AG10803 (cell line): ENCODE results near the gene PPIL6.

Experiments
- DNase-seq: peaks from one replicate; pipeline ENCODE4 v3.0.0; 2010; ENCODE audit warnings: low read depth
- H3K4me3 ChIP-seq: 2 replicates; pipeline ENCODE4 v1.5.1; 2011; ENCODE audit warnings: mild to moderate bottlenecking, low read length, control low read depth
- TF ChIP-seq, protein P1 (sequence below): conservative IDR thresholded peaks from 2 replicates; pipeline ENCODE4 v1.5.1; 2011; ENCODE audit warnings: mild to moderate bottlenecking, low read length, control low read depth, inconsistent platforms

PPIL6 gene

DNA sequence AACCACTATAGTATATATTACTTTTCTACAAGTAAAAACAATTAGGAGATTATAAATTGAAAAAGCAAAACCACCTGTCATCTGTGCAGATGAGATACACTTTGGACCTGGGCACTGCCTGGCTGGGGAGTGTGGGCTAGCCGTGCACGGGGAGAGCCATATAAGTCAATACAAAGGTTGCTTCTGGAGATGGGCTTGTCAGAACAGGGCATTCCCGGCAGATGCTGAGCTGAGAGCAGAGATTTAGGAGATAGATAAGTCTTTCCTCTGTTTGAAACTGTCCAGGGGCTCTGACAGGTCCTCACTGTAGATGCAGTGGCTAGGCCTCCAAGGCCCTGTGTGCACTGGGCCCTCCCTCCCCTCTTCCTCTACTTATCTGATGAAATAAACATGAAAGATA lies 92.6 kb downstream of the PPIL6 start:
- TF ChIP-seq, protein P1, sequence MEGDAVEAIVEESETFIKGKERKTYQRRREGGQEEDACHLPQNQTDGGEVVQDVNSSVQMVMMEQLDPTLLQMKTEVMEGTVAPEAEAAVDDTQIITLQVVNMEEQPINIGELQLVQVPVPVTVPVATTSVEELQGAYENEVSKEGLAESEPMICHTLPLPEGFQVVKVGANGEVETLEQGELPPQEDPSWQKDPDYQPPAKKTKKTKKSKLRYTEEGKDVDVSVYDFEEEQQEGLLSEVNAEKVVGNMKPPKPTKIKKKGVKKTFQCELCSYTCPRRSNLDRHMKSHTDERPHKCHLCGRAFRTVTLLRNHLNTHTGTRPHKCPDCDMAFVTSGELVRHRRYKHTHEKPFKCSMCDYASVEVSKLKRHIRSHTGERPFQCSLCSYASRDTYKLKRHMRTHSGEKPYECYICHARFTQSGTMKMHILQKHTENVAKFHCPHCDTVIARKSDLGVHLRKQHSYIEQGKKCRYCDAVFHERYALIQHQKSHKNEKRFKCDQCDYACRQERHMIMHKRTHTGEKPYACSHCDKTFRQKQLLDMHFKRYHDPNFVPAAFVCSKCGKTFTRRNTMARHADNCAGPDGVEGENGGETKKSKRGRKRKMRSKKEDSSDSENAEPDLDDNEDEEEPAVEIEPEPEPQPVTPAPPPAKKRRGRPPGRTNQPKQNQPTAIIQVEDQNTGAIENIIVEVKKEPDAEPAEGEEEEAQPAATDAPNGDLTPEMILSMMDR: no peak
- H3K4me3 ChIP-seq: no peak overlapping the region
- no peak for DNase-seq

DNA sequence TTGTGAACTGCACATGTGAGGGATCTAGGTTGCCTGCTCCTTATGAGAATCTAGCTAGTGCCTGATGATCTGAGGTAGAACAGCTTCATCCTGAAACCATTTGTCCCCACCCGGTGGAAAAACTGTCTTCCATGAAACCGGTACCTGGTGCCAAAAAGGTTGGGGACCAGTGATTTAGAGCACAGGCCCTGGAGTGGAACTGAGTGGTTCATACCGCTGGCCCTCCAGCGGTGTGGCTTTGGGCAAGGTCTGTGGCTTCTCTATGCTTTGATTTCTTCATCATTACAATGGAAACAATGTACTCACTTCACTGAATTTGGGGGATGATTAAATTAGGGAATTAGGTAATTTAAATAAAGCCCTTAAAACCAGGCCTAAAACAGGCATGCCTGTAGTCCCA lies 94.4 kb downstream of the PPIL6 start:
- TF ChIP-seq, protein P1: no peak
- H3K4me3 ChIP-seq: no peak overlapping the region
- DNase-seq: no peak

DNA sequence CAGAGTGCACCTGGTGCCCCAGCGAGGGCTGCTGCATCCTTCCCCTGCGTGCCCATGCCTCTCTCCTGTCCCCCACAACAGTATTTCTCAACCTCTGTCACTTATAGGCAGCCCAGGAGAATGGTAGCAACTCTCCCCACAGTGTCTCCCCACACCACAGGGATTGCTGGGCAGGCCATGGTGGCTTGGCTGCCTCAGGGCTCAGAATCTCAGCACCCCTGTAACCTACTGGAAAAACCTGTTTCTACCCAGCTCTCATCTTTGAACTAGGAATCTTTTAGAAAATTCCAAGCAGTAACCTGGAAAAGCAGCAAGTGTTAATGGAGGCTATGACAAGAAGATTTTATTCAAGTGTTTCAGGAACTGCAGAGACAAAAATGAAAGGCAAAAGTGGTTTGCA lies 96.2 kb downstream of the PPIL6 start:
- no peak for DNase-seq
- TF ChIP-seq, protein P1: no peak
- no peak overlapping the region for H3K4me3 ChIP-seq

DNA sequence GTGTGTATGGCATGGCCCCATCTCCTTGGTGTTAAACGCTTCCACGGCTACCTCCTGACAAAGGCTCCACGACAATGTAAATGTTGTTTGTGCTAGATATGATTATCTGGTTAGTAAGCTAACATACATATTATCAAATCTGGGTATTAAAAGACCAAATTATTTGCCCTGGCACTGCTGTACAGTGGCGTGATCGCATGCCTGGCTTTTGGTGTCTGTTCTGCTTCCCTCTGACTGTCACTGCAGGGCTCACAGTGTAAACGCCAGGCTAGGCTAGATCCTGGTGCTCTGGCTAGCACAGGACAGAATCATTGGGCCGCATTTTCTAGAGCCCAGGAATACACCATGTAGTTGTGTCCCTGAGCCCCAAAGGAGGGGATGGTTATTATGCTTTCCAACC lies 96.9 kb downstream of the PPIL6 start:
- TF ChIP-seq, protein P1: no peak
- DNase-seq: no peak
- no peak overlapping the region for H3K4me3 ChIP-seq

DNA sequence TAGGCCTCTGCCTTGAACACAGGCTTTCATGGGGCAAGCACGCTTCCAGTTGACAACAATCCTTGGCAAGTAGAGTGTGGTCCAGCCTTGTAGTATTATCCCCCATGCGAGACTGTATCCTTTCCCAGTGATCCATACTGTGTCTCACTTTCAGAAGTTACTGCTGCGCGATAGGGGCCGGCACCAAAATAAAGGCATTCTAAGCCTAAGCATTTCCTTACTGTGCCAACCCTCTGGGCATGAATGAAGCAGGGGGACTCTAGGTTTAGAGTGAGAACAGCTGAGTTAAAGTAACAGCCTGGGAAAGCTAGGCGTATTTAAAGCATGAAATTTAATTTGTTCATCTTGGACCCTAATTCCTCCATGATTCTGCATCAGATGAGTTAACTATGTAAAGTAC lies 97.5 kb downstream of the PPIL6 start:
- DNase-seq: no peak
- no peak overlapping the region for H3K4me3 ChIP-seq
- TF ChIP-seq, protein P1: no peak

DNA sequence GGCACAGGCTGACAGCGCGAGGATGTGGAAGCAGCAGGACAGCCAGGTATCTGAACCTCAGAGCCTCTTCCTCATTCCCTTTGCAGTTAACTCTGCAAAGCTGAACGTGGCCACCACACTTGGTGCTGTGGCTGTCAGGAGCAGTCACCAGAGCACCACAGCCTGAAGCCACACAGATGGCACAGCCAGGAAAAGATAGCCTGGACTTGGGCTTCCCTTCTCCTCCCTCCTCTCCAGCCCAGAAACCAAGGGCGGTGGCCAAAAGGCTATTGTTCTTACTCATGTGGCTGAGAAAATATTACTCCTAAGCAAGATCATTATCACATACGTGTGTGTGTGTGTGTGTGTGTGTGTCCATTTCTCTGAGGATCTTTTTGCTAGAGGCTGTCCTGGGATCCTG lies 97.9 kb downstream of the PPIL6 start:
- TF ChIP-seq, protein P1: no peak
- no peak for DNase-seq
- H3K4me3 ChIP-seq: no peak overlapping the region

DNA sequence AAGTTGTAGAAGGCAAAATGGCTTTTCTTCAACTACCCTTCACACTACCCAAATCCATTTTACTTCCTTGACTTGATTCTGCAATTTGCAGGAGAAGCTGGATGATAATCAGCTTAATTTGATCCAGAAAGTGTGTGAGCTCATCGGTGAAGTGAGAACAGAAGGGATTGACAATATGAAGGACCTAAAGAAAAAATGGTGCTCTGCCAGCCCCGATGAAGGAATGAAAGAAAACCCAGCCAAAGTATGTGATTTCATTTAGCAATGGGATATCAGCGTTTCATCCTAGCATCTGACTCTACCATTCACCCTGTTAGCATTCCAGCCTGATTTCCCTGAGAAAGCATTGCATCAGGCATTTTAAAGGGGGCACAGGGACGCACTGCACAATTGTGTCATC lies 99.6 kb downstream of the PPIL6 start:
- no peak overlapping the region for H3K4me3 ChIP-seq
- TF ChIP-seq, protein P1: no peak
- DNase-seq: peak; percentile 50
